Stomach (tissue), 9 donors: ENCODE data around the gene TDRKH. TPM values are rescaled to one million over a fixed set of nuclear protein-coding genes. Genes with fewer than 3 reads are reported as not detected.

Source experiments
- DNase-seq, 2 donors: peaks; one replicate each; pipeline versions ENCODE4 v3.0.0 to v3.0.0-alpha.2; 2013 to 2019
- H3K27ac ChIP-seq, 5 donors: fragments of 200-600 bp in 4 of 5; sonication (generic) in 4 of 5; one replicate each; pipeline ENCODE4 v1.5.1; 2013 to 2019; ENCODE audit warnings: mild to moderate bottlenecking in 1 of 5, moderate library complexity in 1 of 5
- H3K27me3 ChIP-seq, 3 donors: fragments of 200-600 bp; sonication (generic); one replicate each; pipeline ENCODE4 v1.5.1; 2017 to 2019; ENCODE audit warnings: mixed run types in 1 of 3
- H3K36me3 ChIP-seq, 4 donors: fragments of 200-600 bp; sonication (generic); 1 replicate in 3 of 4; 2 replicates in 1 of 4; pipeline ENCODE4 v1.5.1; 2016 to 2019
- H3K4me1 ChIP-seq, 4 donors: fragments of 200-600 bp; sonication (generic); one replicate each; pipeline ENCODE4 v1.5.1; 2016 to 2019
- H3K4me3 ChIP-seq, 4 donors: fragments of 200-600 bp; sonication (generic) in 3 of 4; one replicate each; pipeline ENCODE4 v1.5.1; 2016 to 2019; ENCODE audit warnings: mild to moderate bottlenecking in 1 of 4
- H3K9me3 ChIP-seq, 4 donors: fragments of 200-600 bp; sonication (generic); one replicate each; pipeline ENCODE4 v1.5.1; 2016 to 2019
- CTCF ChIP-seq, 7 experiments: fragments of 450-650 bp in 4 of 7; fragments of 200-600 bp in 3 of 7; sonication (generic) in 3 of 7; IDR thresholded peaks; one replicate each; pipeline ENCODE4 v1.5.1; 2016 to 2019; ENCODE audit warnings: antibody characterized with exemption in 7 of 7, control low read depth in 2 of 7, mild to moderate bottlenecking in 1 of 7
- EP300 ChIP-seq: sonication (generic); formaldehyde crosslinking; IDR thresholded peaks from one replicate; pipeline ENCODE4 v1.6.1; 2017; ENCODE audit warnings: antibody characterized with exemption
- POLR2A ChIP-seq, 4 donors: fragments of 450-650 bp; IDR thresholded peaks; one replicate each; pipeline ENCODE4 v1.6.1; 2016; ENCODE audit warnings: antibody characterized with exemption in 4 of 4, control low read depth in 2 of 4, mild to moderate bottlenecking in 1 of 4, moderate library complexity in 1 of 4
- POLR2AphosphoS5 ChIP-seq, 3 donors: sonication (generic); formaldehyde crosslinking; IDR thresholded peaks; one replicate each; pipeline ENCODE4 v1.6.1; 2016; ENCODE audit warnings: antibody characterized with exemption in 3 of 3
- WGBS, 5 donors: extraction: QIAGEN DNeasy Blood & Tissue Kit in 3 of 5; methylation state at CpG; one replicate each; pipeline versions ENCODE4 v1.1.5 to v1.1.7; 2013 to 2018; 5-methylcytosine and 5-hydroxymethylcytosine counted together
- intact Hi-C: fragments of 100-400 bp; cut with DNase I; formaldehyde crosslinking; loops from one replicate; pipeline ENCODE4 v1.15.1; 2023; ENCODE audit warnings: low total_unique reads
- polyA plus RNA-seq, 3 donors: library from polyadenylated mRNA; stranded (reverse); fragments of 200-250 nt; gene quantifications; one replicate each; pipeline ENCODE4 v1.2.3, GENCODE V29; 2013
- total RNA-seq, 5 donors: library from RNA; depleted of rRNA; stranded (reverse); fragments of >200 nt; gene quantifications; one replicate each; pipeline versions ENCODE4 v1.1.0 to v1.2.3, GENCODE V29; 2014 to 2016
- donor health status: healthy with polysubstance abuse.
- donor health status: Bipolar disorder and iron deficiency.
- donor health status: healthy.

TDRKH gene
- total and polyA plus RNA-seq, 8 donors = 0.29 to 30.4 (median 2.5) TPM

- intact Hi-C loops = no loop called here
- 56 to 77% (median 60%) methylated on average over 9 of the region's 9 CpGs for WGBS, 5 donors
Measured at GRCh38 chr1:151827853-151828252, 37.6 kb upstream of the TDRKH start.

GRCh38 chr1:151825751-151826660 lies 35.7 kb upstream of the TDRKH start:
- Histone ChIP-seq H3K9me3 (no peaks in the 10 kb centered on the region), H3K4me1 (peaks cover 17 to 48% (median 38%) of the 10 kb centered on the region in 4 donors), H3K36me3 (peaks cover 0 to 12% (median 2%) of the 10 kb centered on the region in 4 donors), H3K27me3 (peaks cover 0 to 28% (median 0%) of the 10 kb centered on the region in 3 donors), H3K4me3 (peak overlapping the region in 1 of 4 donors; percentile 6), H3K27ac (no peak overlapping the region)
- DNase-seq = no peak
- no peak for TF ChIP-seq CTCF (IDR thresholded peaks at IDR 0.05)
- no peak for TF ChIP-seq POLR2A (IDR thresholded peaks at IDR 0.05)
- no peak for TF ChIP-seq EP300
- TF ChIP-seq POLR2AphosphoS5 (IDR thresholded peaks at IDR 0.05) = no peak
- intact Hi-C loops = no loop called here
- 52 to 68% (median 62%) methylated on average over 19 to 21 of the region's 21 CpGs for WGBS, 5 donors

More at GRCh38 chr1:151827853-151828252, 37.6 kb upstream of the TDRKH start:
- no peak for TF ChIP-seq POLR2AphosphoS5 (IDR thresholded peaks at IDR 0.05)
- TF ChIP-seq CTCF (IDR thresholded peaks at IDR 0.05) = no peak
- TF ChIP-seq EP300 = no peak
- no peak for TF ChIP-seq POLR2A (IDR thresholded peaks at IDR 0.05)
- H3K27me3 ChIP-seq = peaks cover 0 to 35% (median 0%) of the 10 kb centered on the region in 3 donors
- no peak for DNase-seq
- H3K36me3 ChIP-seq = peaks cover 0 to 12% (median 2%) of the 10 kb centered on the region in 4 donors
- no peak overlapping the region for H3K4me3 ChIP-seq
- peak overlapping the region in 1 of 5 donors; percentile 10 for H3K27ac ChIP-seq
- H3K9me3 ChIP-seq = no peaks in the 10 kb centered on the region
- peaks cover 22 to 60% (median 47%) of the 10 kb centered on the region in 4 donors for H3K4me1 ChIP-seq

- intact Hi-C loops = no loop called here
Measured at GRCh38 chr1:151825204-151825603, 34.9 kb upstream of the TDRKH start.

More at GRCh38 chr1:151825204-151825603, 34.9 kb upstream of the TDRKH start:
- H3K4me3 ChIP-seq = no peak overlapping the region
- H3K27ac ChIP-seq = no peak overlapping the region
- H3K9me3 ChIP-seq = no peaks in the 10 kb centered on the region
- H3K36me3 ChIP-seq = peaks cover 0 to 12% (median 2%) of the 10 kb centered on the region in 4 donors
- TF ChIP-seq POLR2A (IDR thresholded peaks at IDR 0.05) = no peak
- no peak for TF ChIP-seq POLR2AphosphoS5 (IDR thresholded peaks at IDR 0.05)
- no peak for TF ChIP-seq EP300
- no peak for TF ChIP-seq CTCF (IDR thresholded peaks at IDR 0.05)
- peaks cover 0 to 22% (median 0%) of the 10 kb centered on the region in 3 donors for H3K27me3 ChIP-seq
- WGBS, 5 donors = 73 to 81% (median 79%) methylated on average over 9 of the region's 9 CpGs
- DNase-seq = no peak
- H3K4me1 ChIP-seq = peaks cover 16 to 45% (median 35%) of the 10 kb centered on the region in 4 donors
